Measurements from ENCODE around the gene MTMR3.

DNA sequence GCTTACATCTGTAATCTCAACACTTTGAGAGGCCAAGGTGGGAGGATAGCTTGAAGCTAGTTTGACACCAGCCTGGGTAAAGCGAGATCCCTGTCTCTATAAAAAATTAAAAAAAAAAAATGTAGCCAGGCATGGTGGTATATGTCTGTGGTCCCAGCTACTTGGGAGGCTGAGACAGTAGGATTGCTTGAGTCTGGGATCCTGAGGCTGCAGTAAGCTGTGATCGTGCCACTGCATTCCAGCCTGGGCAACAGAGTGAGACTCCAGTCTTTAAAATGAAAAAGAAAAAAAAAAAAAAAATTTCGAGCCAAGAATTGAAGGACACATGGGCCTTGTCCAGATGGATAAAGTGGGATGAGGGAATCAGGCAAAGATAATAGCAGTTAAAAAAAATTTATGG is 62.5 kb downstream of the MTMR3 start:
- TF ChIP-seq, protein P1, sequence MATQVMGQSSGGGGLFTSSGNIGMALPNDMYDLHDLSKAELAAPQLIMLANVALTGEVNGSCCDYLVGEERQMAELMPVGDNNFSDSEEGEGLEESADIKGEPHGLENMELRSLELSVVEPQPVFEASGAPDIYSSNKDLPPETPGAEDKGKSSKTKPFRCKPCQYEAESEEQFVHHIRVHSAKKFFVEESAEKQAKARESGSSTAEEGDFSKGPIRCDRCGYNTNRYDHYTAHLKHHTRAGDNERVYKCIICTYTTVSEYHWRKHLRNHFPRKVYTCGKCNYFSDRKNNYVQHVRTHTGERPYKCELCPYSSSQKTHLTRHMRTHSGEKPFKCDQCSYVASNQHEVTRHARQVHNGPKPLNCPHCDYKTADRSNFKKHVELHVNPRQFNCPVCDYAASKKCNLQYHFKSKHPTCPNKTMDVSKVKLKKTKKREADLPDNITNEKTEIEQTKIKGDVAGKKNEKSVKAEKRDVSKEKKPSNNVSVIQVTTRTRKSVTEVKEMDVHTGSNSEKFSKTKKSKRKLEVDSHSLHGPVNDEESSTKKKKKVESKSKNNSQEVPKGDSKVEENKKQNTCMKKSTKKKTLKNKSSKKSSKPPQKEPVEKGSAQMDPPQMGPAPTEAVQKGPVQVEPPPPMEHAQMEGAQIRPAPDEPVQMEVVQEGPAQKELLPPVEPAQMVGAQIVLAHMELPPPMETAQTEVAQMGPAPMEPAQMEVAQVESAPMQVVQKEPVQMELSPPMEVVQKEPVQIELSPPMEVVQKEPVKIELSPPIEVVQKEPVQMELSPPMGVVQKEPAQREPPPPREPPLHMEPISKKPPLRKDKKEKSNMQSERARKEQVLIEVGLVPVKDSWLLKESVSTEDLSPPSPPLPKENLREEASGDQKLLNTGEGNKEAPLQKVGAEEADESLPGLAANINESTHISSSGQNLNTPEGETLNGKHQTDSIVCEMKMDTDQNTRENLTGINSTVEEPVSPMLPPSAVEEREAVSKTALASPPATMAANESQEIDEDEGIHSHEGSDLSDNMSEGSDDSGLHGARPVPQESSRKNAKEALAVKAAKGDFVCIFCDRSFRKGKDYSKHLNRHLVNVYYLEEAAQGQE (IDR thresholded peaks at IDR 0.05; ENCODE audit: insufficient read depth in 1 of 2, low read depth in 2 of 2, low read length in 2 of 2), result no peak
- TF ChIP-seq SIN3A (IDR thresholded peaks at IDR 0.05; ENCODE audit: borderline replicate concordance, insufficient read depth, low read length), result no peak
- TF ChIP-seq POLR2AphosphoS5 (IDR thresholded peaks at IDR 0.05; ENCODE audit: low read depth, low read length), result no peak
- TF ChIP-seq TAF1 (IDR thresholded peaks at IDR 0.05; ENCODE audit: borderline replicate concordance, insufficient read depth, low read length), result no peak
- no peak for TF ChIP-seq FOXP2 (optimal IDR thresholded peaks at IDR 0.05; ENCODE audit: borderline replicate concordance, extremely low read depth, extremely low read length, insufficient read depth)

Data from PFSK-1 (cell line).